NCI-H446 treated with DMSO at 0.1 percent for 48 hours (cell line): ENCODE measurements around the gene ADAMTS20.
"Not testable (repeated sequence)": the region's sequence is repeated elsewhere in the genome, so short reads cannot be mapped to it uniquely, and the experiment has no call there.

Source experiments
- DNase-seq: peaks from one replicate; lab custom pipeline; 2025; lab: John Stamatoyannopoulos, UW

ADAMTS20 gene

DNA sequence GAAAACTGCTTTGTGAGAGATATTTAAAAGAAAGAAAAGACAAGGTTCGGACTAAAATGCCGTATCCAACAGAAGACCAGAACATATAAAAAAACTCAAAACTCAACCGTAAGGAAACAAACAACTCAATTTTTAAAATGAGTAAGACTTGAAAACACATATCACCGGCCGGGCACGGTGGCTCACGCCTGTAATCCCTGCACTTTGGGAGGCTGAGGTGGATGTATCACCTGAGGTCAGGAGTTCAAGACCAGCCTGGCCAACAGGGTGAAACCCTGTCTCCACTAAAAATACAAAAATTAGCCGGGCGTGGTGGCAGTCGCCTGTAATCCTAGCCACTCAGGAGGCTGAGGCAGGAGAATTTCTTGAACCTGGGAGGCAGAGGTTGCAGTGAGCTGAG, 192.0 kb downstream of the ADAMTS20 start:
- not testable (repeated sequence) for DNase-seq

DNA sequence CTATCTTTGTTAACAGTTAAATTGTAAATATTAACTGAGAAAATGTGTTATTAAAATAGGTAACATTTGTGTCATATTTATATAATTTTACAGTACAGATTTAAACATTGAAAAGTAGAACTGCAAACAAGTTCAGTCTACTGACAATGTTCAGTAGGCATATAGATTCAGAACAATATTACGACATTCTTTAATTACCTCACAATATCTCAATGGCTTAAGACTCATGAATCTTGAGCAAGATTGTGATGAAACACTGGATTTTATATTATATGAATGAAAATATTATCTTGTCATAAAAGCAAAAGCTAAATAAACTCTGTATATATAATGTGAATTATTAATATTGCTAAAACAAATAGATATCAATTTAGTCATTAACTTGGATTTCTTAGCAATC, 194.9 kb downstream of the ADAMTS20 start:
- DNase-seq: no peak

DNA sequence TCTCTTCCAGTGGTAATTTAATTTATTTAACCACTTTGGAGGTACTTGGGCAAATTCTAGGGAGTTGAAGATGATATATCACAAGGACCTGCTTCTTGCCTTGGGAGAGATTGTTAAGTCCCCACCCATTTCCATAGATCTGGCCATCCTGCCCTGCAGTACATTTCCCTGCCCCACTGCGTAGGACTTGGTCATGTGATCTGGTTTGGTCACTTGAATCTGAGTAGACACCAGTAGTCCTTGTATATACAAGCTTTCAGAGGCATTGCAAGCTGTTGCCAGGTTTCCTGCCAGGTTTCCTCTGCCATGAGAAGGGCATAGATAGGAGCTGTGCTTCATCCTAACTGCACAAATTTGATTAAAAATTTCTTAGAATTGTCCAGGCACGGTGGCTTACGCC, 200.0 kb downstream of the ADAMTS20 start:
- peak; percentile 59 for DNase-seq

DNA sequence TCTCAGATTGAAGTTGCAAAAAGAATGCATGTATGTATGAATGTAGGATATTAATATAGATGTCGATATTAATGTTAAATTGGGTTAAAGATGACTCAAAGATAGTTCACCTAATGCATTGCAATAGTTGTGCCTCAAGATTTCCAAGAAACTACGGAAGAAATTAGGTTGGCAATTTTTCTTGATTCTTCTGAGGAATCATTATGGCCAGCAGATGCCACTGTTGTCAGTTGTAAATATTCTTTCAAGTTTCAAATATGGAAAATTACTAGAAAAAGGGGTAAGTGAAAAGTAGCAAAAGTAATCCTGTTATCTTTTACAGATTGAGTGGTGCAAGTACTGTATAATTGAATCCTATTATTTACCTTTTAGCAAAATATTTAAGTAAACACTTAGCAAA, 202.1 kb downstream of the ADAMTS20 start:
- peak; percentile 50 for DNase-seq

DNA sequence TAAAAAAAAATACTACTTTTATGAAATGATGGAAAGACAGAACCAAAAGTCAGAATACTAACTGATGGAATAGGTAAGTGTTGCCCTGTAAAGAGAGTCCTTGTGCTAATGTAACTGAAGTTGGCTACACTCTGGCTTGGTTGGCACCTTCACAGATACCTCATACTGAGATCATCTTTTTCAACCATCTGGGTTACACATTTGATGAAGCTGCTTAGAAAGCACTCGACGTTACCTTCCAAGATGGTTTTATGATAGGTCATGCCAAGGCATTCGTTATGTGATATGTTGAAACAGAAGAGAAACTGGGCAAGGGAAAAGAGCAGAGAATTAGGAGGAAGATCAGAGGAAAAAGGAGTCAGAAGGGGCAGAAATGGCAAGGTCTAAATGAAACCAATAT, 203.8 kb downstream of the ADAMTS20 start:
- peak; percentile 98 for DNase-seq

DNA sequence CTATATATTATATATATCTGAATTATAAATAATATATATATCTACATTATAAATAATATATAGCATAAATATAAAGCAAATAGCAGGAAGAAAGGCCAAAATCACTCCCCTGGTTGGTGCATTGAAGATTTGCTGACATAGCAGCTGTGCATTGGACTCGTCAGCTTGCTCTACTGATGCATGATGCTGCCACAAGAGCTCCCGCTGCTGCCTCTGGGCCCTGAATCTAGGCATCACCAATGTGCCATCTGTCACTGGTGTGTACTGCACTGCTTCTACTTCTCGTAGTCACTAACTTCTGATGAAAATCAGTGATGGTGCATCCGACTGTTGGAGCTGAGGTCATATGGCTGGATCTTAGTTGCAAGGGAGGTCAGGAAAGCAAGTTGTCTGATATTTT, 205.0 kb downstream of the ADAMTS20 start:
- peak; percentile 96 for DNase-seq

DNA sequence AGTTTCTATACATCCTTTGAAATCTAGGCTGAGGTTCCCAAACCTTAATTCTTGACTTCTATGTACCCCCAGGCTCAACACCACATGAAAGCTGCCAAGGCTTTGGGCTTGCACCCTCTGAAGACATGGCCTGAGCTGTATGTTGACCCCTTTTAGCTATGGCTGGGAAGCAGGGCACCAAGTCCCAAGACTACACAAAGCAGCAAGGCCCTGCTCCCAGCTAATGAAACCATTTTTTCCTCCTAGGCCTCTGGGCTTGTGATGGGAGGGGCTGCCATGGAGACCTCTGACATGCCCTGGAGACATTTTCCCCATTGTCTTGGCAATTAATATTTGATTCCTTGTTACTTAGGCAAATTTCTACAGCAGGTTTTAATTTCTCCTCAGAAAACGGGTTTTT, 207.0 kb downstream of the ADAMTS20 start:
- DNase-seq: no peak

DNA sequence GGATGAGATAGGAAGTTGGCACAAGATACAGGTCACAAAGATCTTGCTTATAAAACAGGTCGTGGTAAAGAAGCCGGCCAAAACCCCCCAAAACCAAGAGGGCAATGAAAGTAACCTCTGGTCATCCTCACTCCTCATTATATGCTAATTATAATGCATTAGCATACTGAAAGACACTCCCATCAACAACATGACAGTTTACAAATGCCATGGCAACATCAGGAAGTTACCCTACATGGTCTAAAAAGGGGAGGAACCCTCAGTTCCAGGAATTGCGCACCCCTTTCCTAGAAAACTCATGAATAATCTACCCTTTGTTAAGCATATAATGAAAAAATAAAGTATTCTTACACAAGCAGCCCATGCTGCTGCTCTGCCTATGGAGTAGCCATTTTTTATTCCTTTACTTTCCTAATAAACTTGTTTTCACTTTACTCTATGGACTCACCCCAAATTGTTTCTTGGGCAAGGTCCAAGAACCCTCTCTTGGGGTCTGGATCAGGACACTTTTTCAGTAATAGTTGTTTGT, 210.2 kb downstream of the ADAMTS20 start:
- DNase-seq: not testable (repeated sequence)

DNA sequence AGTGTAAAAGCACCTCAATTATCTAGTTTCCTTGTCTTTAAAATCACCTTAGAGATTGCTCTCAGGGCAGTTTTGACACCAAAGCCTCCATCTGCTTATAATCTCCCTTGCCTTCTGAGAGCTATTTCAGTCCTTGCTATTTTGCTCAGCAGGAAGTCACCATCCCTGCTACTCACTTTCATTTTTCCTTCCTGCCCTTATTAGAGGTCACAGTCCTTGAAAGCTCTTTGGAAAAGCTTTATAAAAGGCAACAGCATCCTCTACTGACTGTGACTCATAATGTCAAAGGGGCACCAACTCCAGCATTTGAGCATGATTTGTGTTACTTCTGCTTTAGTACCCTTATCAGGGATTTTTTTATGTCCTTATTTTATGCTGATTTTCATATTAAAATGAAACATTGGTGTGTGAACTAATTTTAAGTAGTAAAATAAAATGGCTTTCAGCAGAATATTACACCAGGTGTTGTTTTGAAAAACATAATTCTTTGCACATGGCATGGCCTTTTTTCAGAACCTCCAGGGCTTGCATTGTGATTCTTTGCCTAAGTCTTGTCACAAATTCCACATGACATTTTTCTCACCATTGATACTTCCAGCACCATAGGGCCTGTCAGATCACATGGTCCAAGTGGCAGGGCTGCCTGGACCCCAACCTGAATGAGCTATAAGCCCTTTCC, 213.0 kb downstream of the ADAMTS20 start:
- peak; percentile 61 for DNase-seq

DNA sequence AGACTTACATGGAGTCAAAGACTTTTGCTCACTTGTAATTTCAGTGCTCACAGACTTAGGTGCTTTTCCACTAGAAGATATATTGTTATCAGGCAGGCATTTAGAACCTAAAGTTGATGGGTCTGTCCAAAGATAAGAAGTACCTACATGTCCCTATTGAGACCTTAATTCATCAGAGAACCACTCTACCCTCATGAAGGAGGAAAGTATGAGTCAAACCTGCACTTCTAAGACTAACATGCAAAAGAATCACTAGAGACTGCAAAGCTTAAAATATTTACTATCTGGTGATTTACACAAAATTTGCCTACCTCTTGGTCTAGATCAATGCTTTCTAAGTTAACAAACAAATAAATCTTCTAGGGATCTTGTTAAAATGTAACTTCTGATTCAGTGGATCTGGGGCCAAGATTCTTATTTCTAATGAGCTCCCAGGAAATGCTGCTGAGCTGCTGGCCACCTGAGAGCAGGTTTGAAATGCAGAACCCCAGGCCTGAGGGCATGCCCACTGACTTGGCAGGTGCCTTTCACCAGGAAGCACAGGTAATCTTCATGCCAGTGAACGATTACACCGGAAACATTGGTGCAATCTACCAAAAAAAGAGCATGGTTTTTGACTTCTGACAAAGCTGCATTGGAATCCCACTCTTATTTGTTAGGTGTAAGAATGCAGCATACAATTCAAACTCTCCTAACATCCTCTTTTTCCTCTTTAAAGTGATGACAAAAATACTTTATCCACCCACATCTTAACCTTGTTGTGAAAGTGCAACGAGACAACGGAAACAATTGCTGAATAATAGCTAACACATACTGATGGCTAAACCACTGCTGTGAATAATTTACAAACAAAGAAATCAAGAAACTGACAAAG, 214.2 kb downstream of the ADAMTS20 start:
- DNase-seq: no peak

DNA sequence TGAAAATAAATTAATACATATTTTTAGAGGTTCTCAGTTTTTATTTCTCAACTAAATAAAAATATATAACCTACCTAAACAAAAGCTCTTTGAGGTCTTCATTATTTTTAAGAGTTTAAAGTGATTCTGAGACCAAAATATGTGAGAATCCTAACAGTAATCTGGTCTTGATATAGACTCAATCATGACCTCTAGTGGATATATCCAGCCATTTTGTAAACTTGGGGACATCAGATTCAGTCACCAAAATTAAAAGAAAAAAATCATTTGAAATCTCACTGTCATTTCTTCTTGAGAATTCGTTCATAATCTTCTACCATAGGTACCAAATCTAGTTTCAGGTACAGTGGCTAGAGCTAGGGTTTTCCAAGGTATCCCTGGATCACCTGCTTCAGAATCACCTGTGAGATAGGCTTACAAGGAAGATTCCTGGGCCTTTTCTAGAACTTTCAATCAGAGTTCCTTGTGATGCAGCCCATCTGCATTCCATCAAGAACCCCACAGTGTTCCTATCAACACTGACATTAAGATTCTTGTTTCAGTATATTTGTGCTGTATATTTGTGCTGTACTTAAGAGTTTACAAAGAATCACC, 214.9 kb downstream of the ADAMTS20 start:
- peak; percentile 34 for DNase-seq

DNA sequence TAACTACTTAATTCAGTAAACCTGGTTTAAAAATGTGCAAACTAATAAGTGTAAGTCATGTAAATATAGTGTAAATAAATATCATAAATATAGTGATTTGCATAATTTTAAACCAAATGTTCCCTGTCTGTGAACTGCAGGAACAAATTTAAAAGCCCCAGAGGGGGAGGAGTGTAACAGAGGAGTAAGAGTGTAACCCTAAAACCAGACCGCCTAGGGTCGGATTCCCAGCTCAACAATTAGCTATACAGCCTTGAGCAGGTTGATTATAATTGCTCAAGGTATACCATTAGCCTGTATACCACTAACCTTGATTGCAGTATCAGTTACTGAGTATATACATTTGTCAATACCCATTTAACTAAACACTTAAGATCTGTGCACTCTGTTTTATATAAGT, 218.4 kb downstream of the ADAMTS20 start:
- DNase-seq: no peak

DNA sequence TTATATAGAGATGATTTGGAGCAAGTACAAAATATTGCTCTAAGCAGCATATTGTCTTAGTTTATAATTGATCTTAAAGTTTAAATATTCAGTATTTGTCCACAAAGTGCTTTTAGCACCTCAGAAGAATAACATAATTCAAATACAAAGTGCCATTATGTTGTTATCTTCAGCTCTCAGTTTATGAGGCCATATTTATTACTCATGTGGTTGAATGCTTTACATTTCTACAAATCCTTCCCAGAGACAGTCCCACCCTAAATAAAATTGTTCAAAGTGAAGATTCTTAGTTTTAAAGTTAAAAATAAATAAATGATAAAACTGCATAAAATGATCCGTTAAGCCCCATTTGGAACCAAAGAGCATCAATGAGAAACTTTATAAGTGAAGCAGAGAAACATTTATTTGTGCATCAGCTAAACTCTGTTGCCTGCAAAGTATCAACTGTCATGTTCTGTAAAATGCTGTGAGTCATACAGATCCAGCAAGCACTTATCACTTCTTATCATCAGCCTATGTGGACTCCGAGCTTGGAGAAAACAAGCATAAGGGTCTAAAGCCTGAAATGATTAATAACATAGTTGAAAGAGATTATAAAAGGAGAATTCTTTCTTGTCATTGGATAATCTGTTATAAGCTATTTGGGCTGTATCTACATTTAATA, 218.9 kb downstream of the ADAMTS20 start:
- DNase-seq: no peak

DNA sequence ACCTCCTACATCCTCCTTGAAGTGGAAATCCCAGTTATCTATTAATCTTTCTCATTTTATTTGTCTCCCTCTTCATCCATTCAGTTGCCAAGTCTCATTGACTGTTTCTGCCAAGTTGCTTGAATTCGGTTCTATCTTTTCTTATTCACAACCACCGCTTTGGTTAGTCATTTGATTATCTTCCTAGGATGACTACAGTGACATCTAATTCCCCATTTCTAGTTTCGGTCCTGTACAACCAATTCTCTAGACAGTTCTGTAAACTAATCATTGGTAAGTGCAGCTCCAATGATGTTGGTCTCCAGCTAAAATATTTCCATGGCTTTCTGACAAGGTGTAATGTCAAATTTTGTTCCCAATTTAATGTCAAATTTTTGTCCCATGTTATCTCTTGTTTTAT, 220.1 kb downstream of the ADAMTS20 start:
- no peak for DNase-seq

DNA sequence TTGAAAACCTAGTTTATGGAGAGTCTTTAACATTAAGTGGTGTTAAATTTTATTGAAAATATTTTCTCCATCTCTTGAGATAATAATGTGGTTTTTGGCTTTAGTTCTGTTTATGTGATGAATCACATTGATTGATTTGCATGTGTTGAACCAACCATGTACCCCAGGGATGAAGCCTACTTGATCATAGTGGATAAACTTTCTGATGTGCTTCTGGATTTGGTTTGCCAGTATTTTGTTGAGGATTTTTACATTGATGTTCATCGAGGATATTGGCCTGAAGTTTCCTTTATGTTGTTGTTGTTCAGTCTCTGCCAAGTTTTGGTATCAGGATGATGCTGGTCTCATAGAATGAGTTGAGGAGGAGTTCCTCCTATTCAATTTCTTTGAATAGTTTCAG, 222.6 kb downstream of the ADAMTS20 start:
- no peak for DNase-seq

DNA sequence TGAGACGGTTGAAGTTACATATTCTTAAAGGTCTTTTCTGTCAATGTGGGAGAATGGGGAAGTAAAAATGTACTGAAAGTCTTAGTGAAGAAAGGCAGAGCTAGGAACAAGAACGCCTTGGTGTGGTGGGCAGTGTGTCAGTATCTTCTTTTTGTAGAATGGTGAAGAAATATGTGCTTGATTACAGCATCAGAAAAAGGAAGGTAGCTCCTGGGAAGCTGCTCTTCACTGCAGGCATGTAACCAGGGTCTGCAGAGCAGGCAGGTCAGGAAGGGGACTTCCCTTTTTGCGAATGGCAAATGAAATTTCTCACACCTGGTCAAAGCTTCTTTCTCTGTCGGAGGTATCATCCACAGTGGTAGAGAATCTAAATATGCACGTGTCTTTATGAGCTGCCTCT, 226.2 kb downstream of the ADAMTS20 start:
- no peak for DNase-seq

DNA sequence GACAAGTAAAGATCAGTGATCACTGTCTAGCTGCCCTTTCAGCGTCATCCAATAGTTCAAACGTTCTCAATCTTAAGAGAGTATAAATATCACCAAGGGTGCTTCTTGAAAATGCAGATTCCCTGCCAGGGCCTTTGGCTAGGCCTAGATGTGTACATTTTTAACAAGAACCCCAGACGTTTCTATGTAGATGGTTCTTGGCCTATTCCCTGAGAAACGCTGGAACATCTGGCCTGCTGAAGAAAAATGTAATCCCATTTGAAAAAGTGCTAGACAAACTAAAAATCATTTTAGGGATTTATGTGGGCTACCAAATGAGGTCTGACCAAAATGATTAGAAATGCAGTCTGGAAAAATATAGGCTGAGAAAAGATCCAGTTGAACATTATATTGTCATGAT, 231.7 kb downstream of the ADAMTS20 start:
- DNase-seq: no peak

DNA sequence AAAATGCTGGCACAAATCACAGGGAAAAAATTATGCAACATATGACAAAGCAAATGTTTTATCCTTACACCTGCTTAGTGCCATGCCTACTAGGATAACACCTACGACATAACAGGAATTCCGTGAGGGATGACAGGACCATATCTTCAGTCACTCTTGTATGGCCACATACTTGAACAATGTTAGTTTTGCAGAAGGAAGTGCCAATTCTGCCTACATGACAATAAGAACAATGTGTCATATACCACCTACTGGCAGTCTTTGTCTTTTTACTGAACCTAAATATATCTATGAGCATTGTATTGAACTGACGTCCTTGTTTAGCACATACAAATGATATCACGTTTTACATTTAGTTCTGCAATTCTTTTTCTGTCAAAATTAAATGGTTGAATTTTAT, 234.0 kb downstream of the ADAMTS20 start:
- DNase-seq: no peak

DNA sequence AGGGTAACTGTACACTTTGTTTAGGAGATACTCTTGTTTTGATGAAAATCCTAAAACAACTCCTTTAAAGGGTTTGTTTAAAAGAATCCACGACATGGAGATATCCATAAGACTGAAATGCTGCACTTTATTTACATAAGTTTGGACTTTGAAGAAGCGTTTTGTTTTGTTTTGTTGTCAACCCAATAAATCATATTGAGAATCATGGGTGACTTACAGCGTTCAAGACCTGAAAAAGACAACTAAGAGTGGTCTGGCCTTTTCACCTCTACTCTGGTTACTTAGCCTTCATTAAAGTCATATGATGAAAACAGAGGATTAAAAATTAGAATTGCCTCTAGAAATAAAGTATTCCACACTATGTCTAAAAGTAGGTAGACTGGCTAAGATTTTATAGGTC, 234.8 kb downstream of the ADAMTS20 start:
- no peak for DNase-seq

DNA sequence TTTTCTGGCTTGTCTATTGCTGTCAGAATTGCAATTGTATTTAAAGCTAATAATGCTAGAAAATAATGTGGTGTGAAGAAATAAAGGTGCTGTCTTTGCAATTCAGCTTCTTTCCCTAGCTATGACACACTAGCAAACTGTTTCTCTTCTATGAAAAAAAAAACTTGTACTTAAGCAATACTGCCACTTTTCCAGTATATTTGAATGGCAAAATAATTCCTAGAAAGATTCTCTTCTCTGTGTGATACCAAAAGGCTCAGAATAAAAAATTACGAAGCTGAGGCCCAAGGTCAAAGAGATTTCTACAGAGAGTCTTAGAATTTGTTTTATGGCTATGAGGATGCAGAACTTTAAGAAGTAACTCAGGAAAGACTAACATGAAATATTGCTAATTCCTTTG, 235.5 kb downstream of the ADAMTS20 start:
- no peak for DNase-seq

DNA sequence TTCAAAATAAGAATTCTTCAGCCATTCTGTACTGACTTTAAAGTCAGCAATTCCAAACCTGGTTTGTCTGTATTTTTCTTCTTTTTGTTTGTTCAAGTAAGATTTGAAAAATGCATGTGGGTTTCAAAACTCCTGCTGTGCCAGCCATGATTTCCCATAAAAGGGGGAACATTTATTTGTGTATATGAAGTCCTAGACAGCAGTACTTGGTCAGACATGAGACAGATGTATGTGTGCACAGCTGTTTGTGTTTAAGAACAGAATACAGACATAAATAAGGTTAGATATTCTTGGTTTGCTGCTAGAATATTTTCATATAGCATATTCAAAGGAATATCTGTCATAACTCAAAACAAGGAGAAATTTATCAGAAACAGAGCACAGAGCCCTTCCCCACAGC, 236.0 kb downstream of the ADAMTS20 start:
- DNase-seq: no peak

DNA sequence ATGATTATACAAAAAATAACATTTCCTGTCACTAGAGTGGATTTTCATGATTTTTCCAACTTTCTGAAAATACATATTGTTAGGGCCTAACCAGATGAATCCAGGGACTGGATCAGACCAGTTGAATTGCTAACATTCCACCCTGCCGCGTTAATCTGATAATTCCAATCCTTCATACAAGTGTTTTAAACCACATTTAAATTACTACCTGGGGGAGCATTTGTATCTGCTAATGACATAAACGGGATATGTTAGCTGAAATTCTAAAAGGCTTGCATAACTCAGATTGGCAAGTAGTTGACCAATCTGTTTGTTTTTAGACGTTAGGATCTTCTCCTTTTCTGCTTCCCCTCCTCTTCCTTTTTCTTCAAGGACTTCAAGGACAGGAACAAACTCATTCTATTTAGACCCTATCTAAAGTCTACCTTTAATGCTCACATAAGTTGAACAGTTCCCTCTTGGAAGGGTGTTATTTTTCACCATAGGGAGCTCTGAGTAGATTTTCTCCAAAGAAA, 239.0 kb downstream of the ADAMTS20 start:
- no peak for DNase-seq
